Naive thymus-derived CD4-positive, alpha-beta T cell (primary cell): ENCODE data around the gene USP9X. TPM values are rescaled to one million over a fixed set of nuclear protein-coding genes. Genes with fewer than 3 reads are reported as not detected.
A peak's percentile ranks its signal among the peaks of the same experiment; 100 is the strongest.

Source experiments
- ATAC-seq: fragments of 150-1000 bp; cut with Tn5 transposase; 2 replicates; pipeline ENCODE4 v1.10.0; 2021; ENCODE audit warnings: mild to moderate bottlenecking, moderate library complexity
- CTCF ChIA-PET: fragments of 350-600 bp; sonication (Branson Sonifier 250); formaldehyde crosslinking; loops from one replicate; lab custom pipeline; 2021; ENCODE audit warnings: antibody characterized with exemption; lab: Charles Lee
- POLR2A ChIA-PET: fragments of 350-600 bp; sonication (Branson Sonifier 250); formaldehyde crosslinking; loops from one replicate; lab custom pipeline; 2021; ENCODE audit warnings: antibody characterized with exemption, inconsistent platforms; lab: Charles Lee
- DNase-seq, 9 donors: peaks; one replicate each; pipeline versions ENCODE4 v3.0.0 to v3.0.0-alpha.2; 2020 to 2022; ENCODE audit warnings: mixed read lengths in 1 of 9
- H3K27ac ChIP-seq: one replicate; pipeline ENCODE4 v1.7.0; 2013; ENCODE audit warnings: mild to moderate bottlenecking, low read depth, low read length, moderate library complexity
- H3K27me3 ChIP-seq, 2 donors: one replicate each; pipeline ENCODE4 v1.7.0; 2013; ENCODE audit warnings: low read length in 2 of 2, mild to moderate bottlenecking in 2 of 2, moderate library complexity in 2 of 2; ENCODE audit not compliant: control insufficient read depth in 2 of 2, insufficient read depth in 2 of 2
- H3K36me3 ChIP-seq, 3 experiments: 1 replicate in 2 of 3; 2 replicates in 1 of 3; pipeline ENCODE4 v1.7.0; 2013; ENCODE audit warnings: low read length in 3 of 3, mild to moderate bottlenecking in 3 of 3, moderate library complexity in 1 of 3; ENCODE audit not compliant: insufficient read depth in 3 of 3, control insufficient read depth in 2 of 3
- H3K4me1 ChIP-seq, 2 donors: one replicate each; pipeline ENCODE4 v1.7.0; 2013; ENCODE audit warnings: low read length in 2 of 2, mild to moderate bottlenecking in 2 of 2, moderate library complexity in 1 of 2; ENCODE audit not compliant: control insufficient read depth in 2 of 2, insufficient read depth in 2 of 2
- H3K4me3 ChIP-seq: 2 replicates; pipeline ENCODE4 v1.7.0; 2013; ENCODE audit warnings: mild to moderate bottlenecking, low read length
- H3K9me3 ChIP-seq, 3 experiments: 1 replicate in 2 of 3; 2 replicates in 1 of 3; pipeline ENCODE4 v1.7.0; 2013; ENCODE audit warnings: low read length in 3 of 3; ENCODE audit not compliant: control insufficient read depth in 2 of 3
- H3K27ac Mint-ChIP-seq, 9 donors: one replicate each; pipeline ENCODE4 v1.8.0; 2020 to 2022; ENCODE audit warnings: mixed read lengths in 9 of 9, mild to moderate bottlenecking in 8 of 9, moderate library complexity in 5 of 9, inconsistent platforms in 2 of 9
- H3K27me3 Mint-ChIP-seq, 5 donors: one replicate each; pipeline ENCODE4 v1.8.0; 2021 to 2022; ENCODE audit warnings: mixed read lengths in 5 of 5, mild to moderate bottlenecking in 1 of 5
- H3K36me3 Mint-ChIP-seq, 5 donors: one replicate each; pipeline ENCODE4 v1.8.0; 2020 to 2022; ENCODE audit warnings: mixed read lengths in 5 of 5, mild to moderate bottlenecking in 3 of 5, inconsistent platforms in 1 of 5
- H3K4me1 Mint-ChIP-seq, 7 donors: one replicate each; pipeline ENCODE4 v1.8.0; 2020 to 2022; ENCODE audit warnings: mixed read lengths in 7 of 7, mild to moderate bottlenecking in 3 of 7, inconsistent platforms in 1 of 7
- H3K4me3 Mint-ChIP-seq, 10 donors: one replicate each; pipeline ENCODE4 v1.8.0; 2020 to 2022; ENCODE audit warnings: mild to moderate bottlenecking in 10 of 10, mixed read lengths in 10 of 10, moderate library complexity in 6 of 10, inconsistent platforms in 2 of 10
- H3K9me3 Mint-ChIP-seq, 11 donors: one replicate each; pipeline ENCODE4 v1.8.0; 2020 to 2022; ENCODE audit warnings: mixed read lengths in 11 of 11, mild to moderate bottlenecking in 4 of 11, inconsistent platforms in 1 of 11, moderate library complexity in 1 of 11
- intact Hi-C, 2 donors: fragments of 100-400 bp; cut with micrococcal nuclease; formaldehyde crosslinking; loops; one replicate each; pipeline ENCODE4 v1.15.1; 2023
- polyA plus RNA-seq, 2 donors: library from polyadenylated mRNA; unstranded; fragments of 300-500 nt; fragmentation: Illumina TruSeq; gene quantifications; one replicate each; pipeline ENCODE4 v1.2.3, GENCODE V29; 2021
- total RNA-seq, 6 experiments: library from RNA in 5 of 6; stranded (reverse) in 5 of 6; gene quantifications; 1 replicate in 5 of 6; 2 replicates in 1 of 6; pipeline ENCODE4 v1.2.3 and lab custom pipeline; 2021 to 2026

Gene USP9X
- total and polyA plus RNA-seq, 7 experiments from 2014 or later, result 22.6 to 79.5 (median 68.9) TPM

DNA sequence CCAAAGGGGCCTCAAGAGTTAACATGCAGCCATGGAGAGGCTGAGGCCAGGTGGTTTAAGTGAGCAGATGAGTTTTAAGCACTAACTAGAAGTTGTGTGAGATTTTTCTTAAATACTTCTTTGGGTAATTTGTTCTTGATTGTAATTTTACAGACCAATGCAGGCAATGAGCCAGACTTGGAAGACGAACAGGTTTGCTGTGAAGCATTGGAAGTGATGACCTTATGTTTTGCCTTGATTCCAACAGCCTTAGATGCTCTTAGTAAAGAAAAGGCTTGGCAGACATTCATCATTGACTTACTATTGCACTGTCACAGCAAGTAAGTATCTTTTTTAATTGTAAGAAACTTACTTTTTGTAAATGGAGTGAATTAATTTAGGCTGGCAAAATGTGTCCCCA lies 103.9 kb downstream of the USP9X start:
- DNase-seq (no peak), ATAC-seq (no peak)
- Histone ChIP-seq H3K9me3 (no peaks in the 10 kb centered on the region), H3K4me3 (no peak overlapping the region), H3K4me1 (no peaks in the 10 kb centered on the region), H3K27ac (no peak overlapping the region), H3K27me3 (no peaks in the 10 kb centered on the region), H3K36me3 (peaks cover 3 to 49% (median 7%) of the 10 kb centered on the region in 3 experiments)
- Mint-ChIP-seq H3K9me3 (peaks cover 0 to 3% (median 0%) of the 10 kb centered on the region in 11 donors), H3K4me1 (peaks cover 0 to 14% (median 6%) of the 10 kb centered on the region in 7 donors), H3K27ac (peak overlapping the region in 2 of 9 donors; percentile 25 to 28), H3K27me3 (no peaks in the 10 kb centered on the region), H3K36me3 (peaks cover 3 to 80% (median 33%) of the 10 kb centered on the region in 5 donors), H3K4me3 (no peak overlapping the region)
- POLR2A ChIA-PET, result no interaction called here
- CTCF ChIA-PET, result no interaction called here
- intact Hi-C loops, result no loop called here

DNA sequence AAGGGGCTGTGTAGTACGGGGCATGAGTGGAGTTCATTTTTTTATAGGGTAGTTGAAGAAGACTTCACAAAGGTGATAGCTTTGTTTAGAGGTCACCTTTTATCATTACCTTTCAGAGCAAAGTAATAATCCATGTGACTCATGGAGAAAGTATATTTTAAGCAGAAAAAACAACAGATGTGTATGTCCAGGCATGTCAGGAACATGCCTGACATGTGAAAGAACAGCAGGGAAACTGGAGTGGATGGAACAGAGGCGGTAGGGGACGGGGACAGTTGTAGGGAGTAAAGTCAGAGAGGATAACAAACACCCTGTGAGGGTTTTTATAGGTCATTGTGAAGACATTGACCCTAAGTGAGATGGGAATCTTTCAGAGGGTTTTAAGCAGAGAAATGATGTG lies 107.6 kb downstream of the USP9X start:
- no peaks in the 10 kb centered on the region for H3K9me3 ChIP-seq
- Mint-ChIP-seq H3K4me1 (peaks cover 0 to 8% (median 0%) of the 10 kb centered on the region in 7 donors), H3K27me3 (no peaks in the 10 kb centered on the region), H3K9me3 (peaks cover 0 to 3% (median 0%) of the 10 kb centered on the region in 11 donors), H3K36me3 (peaks cover 0 to 70% (median 36%) of the 10 kb centered on the region in 5 donors), H3K27ac (peak overlapping the region in 4 of 9 donors; percentile 9 to 82 (median 60)), H3K4me3 (no peak overlapping the region)
- ATAC-seq, result no peak
- H3K4me1 ChIP-seq, result no peaks in the 10 kb centered on the region
- peaks cover 0 to 49% (median 11%) of the 10 kb centered on the region in 3 experiments for H3K36me3 ChIP-seq
- intact Hi-C loops, result no loop called here
- ChIA-PET CTCF (interaction anchor here (0.5 kb wide), 1 partner anchor 723 kb away, joined by 3 read pairs; no protein-coding TSS in a partner anchor), POLR2A (no interaction called here)
- no peak overlapping the region for H3K27ac ChIP-seq
- no peak for DNase-seq
- H3K27me3 ChIP-seq, result no peaks in the 10 kb centered on the region
- no peak overlapping the region for H3K4me3 ChIP-seq

DNA sequence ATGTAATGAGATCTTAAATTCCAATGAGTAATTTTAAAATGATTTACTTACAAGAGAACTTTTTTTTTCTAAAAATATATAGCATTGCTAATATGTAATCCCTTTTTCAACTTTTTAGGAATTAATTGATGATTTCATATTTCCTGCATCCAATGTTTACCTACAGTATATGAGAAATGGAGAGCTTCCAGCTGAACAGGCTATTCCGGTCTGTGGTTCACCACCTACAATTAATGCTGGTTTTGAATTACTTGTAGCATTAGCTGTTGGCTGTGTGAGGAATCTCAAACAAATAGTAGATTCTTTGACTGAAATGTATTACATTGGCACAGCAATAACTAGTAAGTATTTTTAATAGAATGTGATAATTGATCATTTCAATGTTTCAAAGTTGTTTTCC lies 113.2 kb downstream of the USP9X start:
- Histone ChIP-seq H3K27ac (no peak overlapping the region), H3K4me1 (no peaks in the 10 kb centered on the region), H3K9me3 (no peaks in the 10 kb centered on the region), H3K27me3 (no peaks in the 10 kb centered on the region), H3K36me3 (peaks cover 4 to 55% (median 8%) of the 10 kb centered on the region in 3 experiments), H3K4me3 (no peak overlapping the region)
- H3K4me1 Mint-ChIP-seq, result peaks cover 0 to 4% (median 0%) of the 10 kb centered on the region in 7 donors
- intact Hi-C loops, result no loop called here
- peaks cover 0 to 11% (median 0%) of the 10 kb centered on the region in 11 donors for H3K9me3 Mint-ChIP-seq
- CTCF ChIA-PET, result no interaction called here
- no peak overlapping the region for H3K4me3 Mint-ChIP-seq
- H3K27ac Mint-ChIP-seq, result no peak overlapping the region
- peaks cover 0 to 62% (median 44%) of the 10 kb centered on the region in 5 donors for H3K36me3 Mint-ChIP-seq
- POLR2A ChIA-PET, result no interaction called here
- DNase-seq (no peak), ATAC-seq (no peak)
- no peaks in the 10 kb centered on the region for H3K27me3 Mint-ChIP-seq

DNA sequence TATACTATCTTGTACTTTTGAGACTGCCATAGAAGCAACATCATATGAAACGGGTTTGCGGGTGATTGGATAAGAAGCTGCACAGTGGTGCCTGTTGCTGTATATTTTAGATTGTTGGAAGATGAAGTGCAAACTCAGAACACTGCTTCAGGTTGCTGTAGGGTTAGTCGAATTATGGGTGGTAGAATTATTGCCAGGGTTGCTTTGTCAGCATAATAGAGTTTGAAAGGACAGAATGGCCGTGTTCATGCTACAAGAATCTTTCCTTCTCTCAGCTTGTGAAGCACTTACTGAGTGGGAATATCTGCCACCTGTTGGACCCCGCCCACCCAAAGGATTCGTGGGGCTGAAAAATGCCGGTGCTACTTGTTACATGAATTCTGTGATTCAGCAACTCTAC lies 115.5 kb downstream of the USP9X start:
- Mint-ChIP-seq H3K4me1 (peaks cover 0 to 4% (median 0%) of the 10 kb centered on the region in 7 donors), H3K27me3 (no peaks in the 10 kb centered on the region), H3K4me3 (no peak overlapping the region), H3K36me3 (peaks cover 6 to 74% (median 57%) of the 10 kb centered on the region in 5 donors), H3K27ac (no peak overlapping the region), H3K9me3 (peaks cover 0 to 30% (median 6%) of the 10 kb centered on the region in 11 donors)
- H3K27me3 ChIP-seq, result no peaks in the 10 kb centered on the region
- no peak overlapping the region for H3K4me3 ChIP-seq
- no peaks in the 10 kb centered on the region for H3K4me1 ChIP-seq
- POLR2A ChIA-PET, result no interaction called here
- intact Hi-C loops, result no loop called here
- CTCF ChIA-PET, result no interaction called here
- no peaks in the 10 kb centered on the region for H3K9me3 ChIP-seq
- no peak overlapping the region for H3K27ac ChIP-seq
- no peak for ATAC-seq
- peaks cover 4 to 59% (median 8%) of the 10 kb centered on the region in 3 experiments for H3K36me3 ChIP-seq
- DNase-seq, result no peak

DNA sequence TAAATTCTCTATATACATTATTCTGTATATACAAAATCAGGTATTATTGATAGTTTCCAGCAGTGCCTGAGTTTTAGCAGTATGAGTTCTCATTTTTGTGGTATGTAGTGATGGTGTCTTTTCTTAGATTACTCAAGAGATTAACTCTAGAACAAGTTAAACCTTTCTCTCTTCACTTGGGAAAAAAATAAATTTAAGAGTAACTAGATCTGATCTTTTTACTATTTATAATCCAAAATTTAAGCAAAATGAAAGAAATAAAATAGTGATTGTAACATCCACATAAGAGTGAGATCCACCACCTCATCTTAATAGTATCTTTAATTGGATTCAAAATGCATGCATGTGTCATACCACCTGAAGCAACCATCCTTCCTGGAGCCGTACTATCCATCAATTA lies 124.6 kb downstream of the USP9X start:
- Mint-ChIP-seq H3K36me3 (peaks cover 4 to 87% (median 69%) of the 10 kb centered on the region in 5 donors), H3K4me1 (no peaks in the 10 kb centered on the region), H3K9me3 (peaks cover 0 to 62% (median 31%) of the 10 kb centered on the region in 11 donors), H3K27ac (no peak overlapping the region), H3K4me3 (no peak overlapping the region), H3K27me3 (no peaks in the 10 kb centered on the region)
- ChIA-PET POLR2A (no interaction called here), CTCF (no interaction called here)
- Histone ChIP-seq H3K36me3 (peaks cover 14 to 56% (median 17%) of the 10 kb centered on the region in 3 experiments), H3K9me3 (peaks cover 0 to 20% (median 0%) of the 10 kb centered on the region in 3 experiments), H3K4me1 (no peaks in the 10 kb centered on the region), H3K4me3 (no peak overlapping the region), H3K27ac (no peak overlapping the region), H3K27me3 (no peaks in the 10 kb centered on the region)
- DNase-seq (no peak), ATAC-seq (no peak)
- intact Hi-C loops, result no loop called here

DNA sequence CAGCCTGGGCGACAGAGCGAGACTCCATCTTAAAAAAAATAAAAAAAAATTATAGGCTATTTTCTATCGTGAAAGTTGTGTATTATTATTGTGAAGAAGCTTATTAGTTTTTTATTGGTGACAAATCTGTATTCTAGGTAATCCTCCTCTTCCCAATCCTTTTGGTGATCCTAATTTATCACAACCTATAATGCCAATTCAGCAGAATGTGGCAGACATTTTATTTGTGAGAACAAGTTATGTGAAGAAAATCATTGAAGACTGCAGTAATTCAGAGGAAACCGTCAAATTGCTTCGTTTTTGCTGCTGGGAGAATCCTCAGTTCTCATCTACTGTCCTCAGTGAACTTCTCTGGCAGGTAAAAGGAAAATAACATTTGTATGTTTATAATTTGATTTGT lies 139.4 kb downstream of the USP9X start:
- ATAC-seq, result no peak
- Histone ChIP-seq H3K27ac (no peak overlapping the region), H3K4me3 (no peak overlapping the region), H3K9me3 (no peaks in the 10 kb centered on the region), H3K27me3 (no peaks in the 10 kb centered on the region), H3K36me3 (peaks cover 10 to 67% (median 10%) of the 10 kb centered on the region in 3 experiments), H3K4me1 (no peaks in the 10 kb centered on the region)
- POLR2A ChIA-PET, result no interaction called here
- Mint-ChIP-seq H3K4me1 (peaks cover 0 to 9% (median 0%) of the 10 kb centered on the region in 7 donors), H3K4me3 (no peak overlapping the region), H3K27me3 (no peaks in the 10 kb centered on the region), H3K9me3 (no peaks in the 10 kb centered on the region), H3K27ac (no peak overlapping the region), H3K36me3 (peaks cover 8 to 77% (median 36%) of the 10 kb centered on the region in 5 donors)
- DNase-seq, result no peak
- intact Hi-C loops, result loop anchor here in 1 of 2 donors (5.0 kb wide), 1 partner anchor 42 kb away; no protein-coding TSS in a partner anchor
- CTCF ChIA-PET, result no interaction called here

DNA sequence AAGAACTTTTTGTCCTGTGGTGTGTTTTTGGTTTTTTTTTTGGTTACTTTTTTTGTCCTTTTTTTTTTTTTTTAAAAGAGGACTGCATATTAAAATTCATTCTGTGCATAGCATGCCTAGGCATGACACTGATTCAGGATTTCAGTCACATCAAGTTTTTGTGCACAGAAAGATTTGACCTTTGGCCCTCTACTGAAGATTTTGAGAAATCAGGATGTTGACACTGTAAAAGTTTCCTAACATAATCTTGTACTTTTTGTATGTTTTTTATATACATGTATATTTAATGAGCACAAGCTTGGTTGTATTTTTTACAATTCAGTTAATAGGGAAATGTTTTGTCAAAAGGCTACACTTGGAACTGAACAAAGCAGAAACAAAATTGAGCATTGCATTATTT lies 148.7 kb downstream of the USP9X start:
- H3K27ac Mint-ChIP-seq, result no peak overlapping the region
- DNase-seq, result no peak
- intact Hi-C loops, result no loop called here
- ATAC-seq, result no peak
- CTCF ChIA-PET, result no interaction called here
- Histone ChIP-seq H3K9me3 (no peaks in the 10 kb centered on the region), H3K4me1 (no peaks in the 10 kb centered on the region), H3K4me3 (no peak overlapping the region), H3K36me3 (peaks cover 0 to 35% (median 0%) of the 10 kb centered on the region in 3 experiments), H3K27ac (no peak overlapping the region), H3K27me3 (no peaks in the 10 kb centered on the region)
- peaks cover 0 to 15% (median 3%) of the 10 kb centered on the region in 7 donors for H3K4me1 Mint-ChIP-seq
- H3K4me3 Mint-ChIP-seq, result no peak overlapping the region
- POLR2A ChIA-PET, result no interaction called here
- peaks cover 0 to 40% (median 7%) of the 10 kb centered on the region in 5 donors for H3K36me3 Mint-ChIP-seq
- H3K27me3 Mint-ChIP-seq, result no peaks in the 10 kb centered on the region
- no peaks in the 10 kb centered on the region for H3K9me3 Mint-ChIP-seq
